Bone marrow (tissue), 2 donors: ENCODE measurements around the gene PEX6.
A peak's percentile ranks its signal among the peaks of the same experiment; 100 is the strongest.
"Not testable (repeated sequence)": the region's sequence is repeated elsewhere in the genome, so short reads cannot be mapped to it uniquely, and the experiment has no call there.

Source experiments
- DNase-seq, 2 donors: peaks; one replicate each; lab custom pipeline; 2025; lab: John Stamatoyannopoulos, UW

PEX6 gene

GRCh38 chr6:42998205-42998604 lies 19.2 kb upstream of the PEX6 start:
- DNase-seq: not testable (repeated sequence)

GRCh38 chr6:42996513-42996912 lies 17.5 kb upstream of the PEX6 start:
- no peak for DNase-seq

GRCh38 chr6:42993445-42993844 lies 14.5 kb upstream of the PEX6 start:
- DNase-seq: no peak

GRCh38 chr6:42989923-42990322 lies 10.9 kb upstream of the PEX6 start:
- no peak for DNase-seq

GRCh38 chr6:42988486-42989020 lies 9.6 kb upstream of the PEX6 start:
- no peak for DNase-seq

- no peak for DNase-seq
Observed at GRCh38 chr6:42987533-42988451, 8.8 kb upstream of the PEX6 start.

- DNase-seq: no peak
Observed at GRCh38 chr6:42984924-42985475, 6.0 kb upstream of the PEX6 start.

GRCh38 chr6:42984001-42984923 lies 5.3 kb upstream of the PEX6 start, which contains the start of gene PPP2R5D:
TSS of gene PPP2R5D (plus strand) at chr6:42984570. CDS start at chr6:42984678, 108 bp downstream.
- DNase-seq: peak; percentile 75 to 99

- no peak for DNase-seq
Observed at GRCh38 chr6:42981836-42982235, 2.9 kb upstream of the PEX6 start.

GRCh38 chr6:42979523-42980177 lies 669 bp upstream of the PEX6 start:
- peak in 1 of 2 donors; percentile 26 for DNase-seq

- DNase-seq: no peak
Observed at GRCh38 chr6:42978487-42978838, 518 bp downstream of the PEX6 start.

GRCh38 chr6:42974919-42975505 lies 4.0 kb downstream of the PEX6 start:
- no peak for DNase-seq

- no peak for DNase-seq
Observed at GRCh38 chr6:42973926-42974325, 5.1 kb downstream of the PEX6 start.

- no peak for DNase-seq
Observed at GRCh38 chr6:42971746-42972327, 7.1 kb downstream of the PEX6 start.

GRCh38 chr6:42970871-42971612 lies 7.9 kb downstream of the PEX6 start:
- peak in 1 of 2 donors; percentile 48 for DNase-seq

GRCh38 chr6:42969934-42970333 lies 9.0 kb downstream of the PEX6 start:
- no peak for DNase-seq

- DNase-seq: no peak
Observed at GRCh38 chr6:42969431-42969830, 9.6 kb downstream of the PEX6 start.

- no peak for DNase-seq
Observed at GRCh38 chr6:42968783-42969182, 10.2 kb downstream of the PEX6 start.

- no peak for DNase-seq
Observed at GRCh38 chr6:42968126-42968701, 10.8 kb downstream of the PEX6 start.

- no peak for DNase-seq
Observed at GRCh38 chr6:42967228-42967627, 11.8 kb downstream of the PEX6 start.
